ENCODE results near the gene CD52.
A peak's percentile ranks its signal among the peaks of the same experiment; 100 is the strongest.

CD52 gene

GRCh38 chr1:26318338-26319064, 743 bp downstream of the CD52 start:
- FAIRE-seq (no peak), DNase-seq (ENCODE audit: insufficient read length, low spot score) (no peak)
- TF ChIP-seq, protein P1, sequence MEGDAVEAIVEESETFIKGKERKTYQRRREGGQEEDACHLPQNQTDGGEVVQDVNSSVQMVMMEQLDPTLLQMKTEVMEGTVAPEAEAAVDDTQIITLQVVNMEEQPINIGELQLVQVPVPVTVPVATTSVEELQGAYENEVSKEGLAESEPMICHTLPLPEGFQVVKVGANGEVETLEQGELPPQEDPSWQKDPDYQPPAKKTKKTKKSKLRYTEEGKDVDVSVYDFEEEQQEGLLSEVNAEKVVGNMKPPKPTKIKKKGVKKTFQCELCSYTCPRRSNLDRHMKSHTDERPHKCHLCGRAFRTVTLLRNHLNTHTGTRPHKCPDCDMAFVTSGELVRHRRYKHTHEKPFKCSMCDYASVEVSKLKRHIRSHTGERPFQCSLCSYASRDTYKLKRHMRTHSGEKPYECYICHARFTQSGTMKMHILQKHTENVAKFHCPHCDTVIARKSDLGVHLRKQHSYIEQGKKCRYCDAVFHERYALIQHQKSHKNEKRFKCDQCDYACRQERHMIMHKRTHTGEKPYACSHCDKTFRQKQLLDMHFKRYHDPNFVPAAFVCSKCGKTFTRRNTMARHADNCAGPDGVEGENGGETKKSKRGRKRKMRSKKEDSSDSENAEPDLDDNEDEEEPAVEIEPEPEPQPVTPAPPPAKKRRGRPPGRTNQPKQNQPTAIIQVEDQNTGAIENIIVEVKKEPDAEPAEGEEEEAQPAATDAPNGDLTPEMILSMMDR (IDR thresholded peaks at IDR 0.05; ENCODE audit: insufficient read depth, missing control alignments), result no peak

- TF ChIP-seq, protein P1 (IDR thresholded peaks at IDR 0.05; ENCODE audit: insufficient read depth, missing control alignments), result no peak
- no peak for FAIRE-seq
- DNase-seq (ENCODE audit: insufficient read length, low spot score), result no peak
Measured at GRCh38 chr1:26320896-26321295, 3.1 kb downstream of the CD52 start.

DNA sequence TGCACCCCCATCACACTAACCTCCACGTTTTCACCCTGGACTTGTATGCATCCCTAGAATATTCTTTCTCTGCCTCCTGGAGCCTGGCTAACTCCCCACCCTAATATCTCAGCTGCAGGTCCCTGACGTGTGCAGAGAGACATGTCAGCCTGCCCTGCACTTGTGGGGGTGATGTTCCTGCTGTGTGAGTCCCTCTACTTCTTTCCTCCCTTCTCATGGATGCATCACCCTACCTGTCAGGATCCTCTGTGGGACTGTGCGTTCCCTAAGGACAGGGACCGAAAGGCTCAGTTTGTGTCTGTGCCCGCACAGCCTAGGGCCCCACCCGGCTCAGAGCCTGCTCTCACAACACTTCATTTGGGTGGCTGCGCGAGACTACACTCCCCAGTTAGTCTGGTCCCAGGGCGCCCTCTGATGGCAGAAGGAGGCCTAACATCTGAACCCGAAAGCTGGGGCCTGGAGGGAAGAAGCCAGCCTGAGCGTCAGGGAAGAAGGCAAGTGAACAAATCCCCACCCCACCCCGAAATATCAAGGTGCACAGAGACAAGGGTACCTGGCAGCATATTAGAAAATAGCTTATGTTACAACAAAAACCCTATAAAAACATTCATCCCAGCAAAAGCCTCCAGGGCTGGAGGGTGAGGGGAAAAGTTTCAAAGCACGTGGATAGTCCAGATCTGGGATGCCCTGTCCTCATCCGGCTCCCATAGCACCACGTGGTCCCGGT, 3.7 kb downstream of the CD52 start:
- FAIRE-seq, result no peak
- TF ChIP-seq, protein P1 (IDR thresholded peaks at IDR 0.05; ENCODE audit: insufficient read depth, missing control alignments), result peak; percentile 93
- DNase-seq (ENCODE audit: insufficient read length, low spot score), result peak; percentile 40

- DNase-seq (ENCODE audit: insufficient read length, low spot score) (no peak), FAIRE-seq (no peak)
- TF ChIP-seq, protein P1 (IDR thresholded peaks at IDR 0.05; ENCODE audit: insufficient read depth, missing control alignments), result no peak
Measured at GRCh38 chr1:26322042-26322331, 4.2 kb downstream of the CD52 start.

GRCh38 chr1:26323382-26323781, 5.6 kb downstream of the CD52 start:
- TF ChIP-seq, protein P1 (IDR thresholded peaks at IDR 0.05; ENCODE audit: insufficient read depth, missing control alignments), result no peak
- DNase-seq (ENCODE audit: insufficient read length, low spot score) (no peak), FAIRE-seq (no peak)

DNA sequence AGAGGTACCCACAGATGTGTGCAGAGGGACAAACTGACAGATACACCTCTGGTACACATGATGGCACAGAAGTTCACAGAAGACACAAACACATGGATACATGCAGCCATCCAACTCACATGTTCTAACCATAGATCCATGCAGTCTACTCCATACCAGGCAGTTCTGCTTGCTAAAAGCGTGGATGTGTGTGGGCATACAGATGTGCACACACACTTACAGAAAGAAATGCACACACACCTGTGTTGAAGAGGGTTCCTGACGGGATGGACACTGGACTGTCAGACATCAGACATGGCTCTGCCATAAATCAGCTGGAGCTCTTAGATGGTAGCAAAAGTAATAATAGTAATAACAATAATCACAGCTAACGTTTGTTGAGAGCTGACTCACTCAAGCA, 6.8 kb downstream of the CD52 start:
- no peak for DNase-seq (ENCODE audit: insufficient read length, low spot score)
- no peak for FAIRE-seq
- TF ChIP-seq, protein P1 (IDR thresholded peaks at IDR 0.05; ENCODE audit: insufficient read depth, missing control alignments), result no peak

DNA sequence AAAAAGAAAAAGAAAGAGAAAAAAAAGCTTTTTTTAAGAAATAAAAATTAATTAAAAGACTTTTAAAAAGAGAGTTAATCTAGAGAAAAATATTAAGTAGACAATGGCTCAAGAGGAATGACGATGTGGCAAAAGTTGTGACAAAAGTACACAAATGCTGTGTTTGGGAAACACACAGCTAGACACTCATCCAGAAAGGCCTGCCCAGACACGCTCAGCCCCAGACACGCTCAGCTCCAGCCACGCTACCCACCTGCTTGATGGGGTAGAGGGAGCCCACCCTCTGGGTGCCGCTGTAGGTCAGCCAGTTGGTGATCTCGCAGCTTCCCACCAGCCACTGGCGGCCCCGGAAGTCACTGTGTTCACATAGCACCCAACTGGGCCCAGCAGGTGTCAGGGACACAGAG, 10.2 kb downstream of the CD52 start:
- TF ChIP-seq, protein P1 (IDR thresholded peaks at IDR 0.05; ENCODE audit: insufficient read depth, missing control alignments), result no peak
- FAIRE-seq (no peak), DNase-seq (ENCODE audit: insufficient read length, low spot score) (no peak)
